HUES64 (cell line): ENCODE results near the gene LRRC49.

Experiments used
- H3K27ac ChIP-seq: 2 replicates; pipeline ENCODE4 v1.7.0; 2013; ENCODE audit warnings: low read depth, low read length, inconsistent platforms
- H3K27me3 ChIP-seq: 2 replicates; pipeline ENCODE4 v1.6.1; 2013; ENCODE audit warnings: mild to moderate bottlenecking, low read length; ENCODE audit not compliant: insufficient read depth
- H3K36me3 ChIP-seq: 2 replicates; pipeline ENCODE4 v1.6.1; 2013; ENCODE audit warnings: mild to moderate bottlenecking, low read length; ENCODE audit not compliant: insufficient read depth
- H3K4me1 ChIP-seq: 2 replicates; pipeline ENCODE4 v1.6.1; 2013; ENCODE audit warnings: mild to moderate bottlenecking, low read length, moderate library complexity; ENCODE audit not compliant: insufficient read depth
- H3K4me3 ChIP-seq: 2 replicates; pipeline ENCODE4 v1.5.1; 2013; ENCODE audit warnings: mild to moderate bottlenecking, low read length, moderate library complexity
- H3K9ac ChIP-seq: 2 replicates; pipeline ENCODE4 v1.6.1; 2013; ENCODE audit warnings: mild to moderate bottlenecking, low read depth, low read length
- H3K9me3 ChIP-seq: 2 replicates; pipeline ENCODE4 v1.6.1; 2013; ENCODE audit warnings: low read depth, low read length; ENCODE audit not compliant: insufficient read depth
- WGBS: fragments of 150-250, 120-280 bp; methylation state at CpG from one replicate; pipeline ENCODE4 v1.1.7; 2013; ENCODE audit warnings: missing lambda C conversion rate; 5-methylcytosine and 5-hydroxymethylcytosine counted together

LRRC49 gene

GRCh38 chr15:71093054-71094024 lies 200.7 kb downstream of the LRRC49 start:
- no peaks in the 10 kb centered on the region for H3K4me1 ChIP-seq
- H3K4me3 ChIP-seq = no peak overlapping the region
- no peaks in the 10 kb centered on the region for H3K36me3 ChIP-seq
- no peak overlapping the region for H3K9ac ChIP-seq
- no peaks in the 10 kb centered on the region for H3K27me3 ChIP-seq
- no peaks in the 10 kb centered on the region for H3K9me3 ChIP-seq
- H3K27ac ChIP-seq = no peak overlapping the region
- WGBS = 95% methylated on average over 11 of the region's 11 CpGs

GRCh38 chr15:71094137-71094536 lies 201.5 kb downstream of the LRRC49 start:
- Histone ChIP-seq H3K27me3 (no peaks in the 10 kb centered on the region), H3K27ac (no peak overlapping the region), H3K36me3 (no peaks in the 10 kb centered on the region), H3K9me3 (no peaks in the 10 kb centered on the region), H3K4me3 (no peak overlapping the region), H3K4me1 (no peaks in the 10 kb centered on the region), H3K9ac (no peak overlapping the region)
- WGBS = no CpG with 5 or more reads among the region's 2 CpGs

DNA sequence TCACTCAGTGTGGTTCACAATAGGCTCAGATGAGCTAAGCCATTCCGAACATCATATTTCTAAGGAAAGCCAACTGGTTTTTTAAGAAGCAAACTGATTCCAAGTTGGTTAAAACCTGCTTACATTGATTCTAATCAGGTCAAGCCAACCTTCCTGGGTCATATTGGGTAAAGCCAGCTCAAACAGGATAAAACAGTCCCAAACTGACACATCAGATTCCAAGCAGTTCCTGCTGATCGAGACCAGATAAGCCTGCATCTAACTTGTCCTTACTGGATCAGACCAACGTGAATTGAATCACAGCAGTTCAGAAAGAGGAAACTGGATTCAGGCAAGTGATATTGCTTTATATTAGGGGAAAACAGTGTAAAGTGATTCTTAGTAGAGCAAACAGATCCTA lies 204.1 kb downstream of the LRRC49 start:
- no peaks in the 10 kb centered on the region for H3K36me3 ChIP-seq
- no peaks in the 10 kb centered on the region for H3K27me3 ChIP-seq
- no peak overlapping the region for H3K4me3 ChIP-seq
- no peaks in the 10 kb centered on the region for H3K9me3 ChIP-seq
- no peaks in the 10 kb centered on the region for H3K4me1 ChIP-seq
- WGBS = 85% methylated on average over 3 of the region's 3 CpGs
- H3K9ac ChIP-seq = no peak overlapping the region
- no peak overlapping the region for H3K27ac ChIP-seq

- Histone ChIP-seq H3K4me1 (no peaks in the 10 kb centered on the region), H3K27ac (no peak overlapping the region), H3K9ac (no peak overlapping the region), H3K9me3 (no peaks in the 10 kb centered on the region), H3K4me3 (no peak overlapping the region), H3K27me3 (no peaks in the 10 kb centered on the region), H3K36me3 (no peaks in the 10 kb centered on the region)
- WGBS = 100% methylated on average over 3 of the region's 4 CpGs
Observed at GRCh38 chr15:71097890-71098289, 205.3 kb downstream of the LRRC49 start.

- WGBS = no CpG with 5 or more reads among the region's 1 CpG
- Histone ChIP-seq H3K4me1 (no peaks in the 10 kb centered on the region), H3K9me3 (no peaks in the 10 kb centered on the region), H3K9ac (no peak overlapping the region), H3K27ac (no peak overlapping the region), H3K4me3 (no peak overlapping the region), H3K27me3 (no peaks in the 10 kb centered on the region), H3K36me3 (no peaks in the 10 kb centered on the region)
Observed at GRCh38 chr15:71098920-71099319, 206.3 kb downstream of the LRRC49 start.
